Liver (tissue), 3 donors: Measurements from ENCODE around the gene CDCA4.

ENCODE experiments used
- CTCF ChIP-seq: fragments of 150-350 bp; IDR thresholded peaks from 2 replicates; pipeline ENCODE4 v1.5.1; 2017; ENCODE audit warnings: improper control_type of control experiment, low read depth, low read length; ENCODE audit not compliant: missing input control
- EGR1 ChIP-seq, 2 donors: IDR thresholded peaks; 2 replicates each; pipeline ENCODE4 v1.6.1; 2016 to 2018; ENCODE audit warnings: antibody characterized with exemption in 2 of 2, low read depth in 2 of 2
- FOXA1 ChIP-seq: IDR thresholded peaks from 2 replicates; pipeline ENCODE4 v1.6.1; 2016; ENCODE audit warnings: antibody characterized with exemption
- GABPA ChIP-seq, 2 donors: IDR thresholded peaks in 1 of 2; conservative IDR thresholded peaks in 1 of 2; 2 replicates each; pipeline ENCODE4 v1.6.1; 2016; ENCODE audit warnings: antibody characterized with exemption in 2 of 2, mild to moderate bottlenecking in 1 of 2, moderate library complexity in 1 of 2
- JUND ChIP-seq, 2 donors: IDR thresholded peaks; 2 replicates each; pipeline ENCODE4 v1.6.1; 2016; ENCODE audit warnings: antibody characterized with exemption in 2 of 2
- MAX ChIP-seq: IDR thresholded peaks from 2 replicates; pipeline ENCODE4 v1.6.1; 2016; ENCODE audit warnings: antibody characterized with exemption
- RAD21 ChIP-seq, 2 donors: IDR thresholded peaks; 2 replicates each; pipeline ENCODE4 v1.6.1; 2016; ENCODE audit warnings: antibody characterized with exemption in 2 of 2, mild to moderate bottlenecking in 2 of 2
- REST ChIP-seq: IDR thresholded peaks from 2 replicates; pipeline ENCODE4 v1.6.1; 2016; ENCODE audit warnings: antibody characterized with exemption, mild to moderate bottlenecking
- SP1 ChIP-seq: IDR thresholded peaks from 2 replicates; pipeline ENCODE4 v1.6.1; 2018; ENCODE audit warnings: antibody characterized with exemption, mild to moderate bottlenecking
- TAF1 ChIP-seq: conservative IDR thresholded peaks from 2 replicates; pipeline ENCODE4 v1.6.1; 2016; ENCODE audit warnings: antibody characterized with exemption, mild to moderate bottlenecking
- YY1 ChIP-seq: IDR thresholded peaks from 2 replicates; pipeline ENCODE4 v1.6.1; 2016; ENCODE audit warnings: antibody characterized with exemption, mild to moderate bottlenecking
- ZBTB33 ChIP-seq: IDR thresholded peaks from 2 replicates; pipeline ENCODE4 v1.6.1; 2016; ENCODE audit warnings: antibody characterized with exemption
- donor health status: healthy.
- donor health status: healthy.

- TF ChIP-seq CTCF: no peak
- no peak for TF ChIP-seq REST
- no peak for TF ChIP-seq SP1
- TF ChIP-seq GABPA (IDR thresholded peaks at IDR 0.05 in 1 of 2, conservative IDR thresholded peaks at IDR 0.05 in 1 of 2): no peak
- no peak for TF ChIP-seq EGR1 (IDR thresholded peaks at IDR 0.05; ENCODE audit: low read depth in 2 of 2)
- no peak for TF ChIP-seq TAF1
- no peak for TF ChIP-seq YY1
- no peak for TF ChIP-seq JUND (IDR thresholded peaks at IDR 0.05)
- no peak for TF ChIP-seq MAX
- TF ChIP-seq FOXA1: no peak
- TF ChIP-seq ZBTB33: no peak
- no peak for TF ChIP-seq RAD21 (IDR thresholded peaks at IDR 0.05)
Measured at GRCh38 chr14:104971447-104972240, 49.2 kb downstream of the CDCA4 start.
